Measurements from ENCODE around the gene TNFRSF18.

DNA sequence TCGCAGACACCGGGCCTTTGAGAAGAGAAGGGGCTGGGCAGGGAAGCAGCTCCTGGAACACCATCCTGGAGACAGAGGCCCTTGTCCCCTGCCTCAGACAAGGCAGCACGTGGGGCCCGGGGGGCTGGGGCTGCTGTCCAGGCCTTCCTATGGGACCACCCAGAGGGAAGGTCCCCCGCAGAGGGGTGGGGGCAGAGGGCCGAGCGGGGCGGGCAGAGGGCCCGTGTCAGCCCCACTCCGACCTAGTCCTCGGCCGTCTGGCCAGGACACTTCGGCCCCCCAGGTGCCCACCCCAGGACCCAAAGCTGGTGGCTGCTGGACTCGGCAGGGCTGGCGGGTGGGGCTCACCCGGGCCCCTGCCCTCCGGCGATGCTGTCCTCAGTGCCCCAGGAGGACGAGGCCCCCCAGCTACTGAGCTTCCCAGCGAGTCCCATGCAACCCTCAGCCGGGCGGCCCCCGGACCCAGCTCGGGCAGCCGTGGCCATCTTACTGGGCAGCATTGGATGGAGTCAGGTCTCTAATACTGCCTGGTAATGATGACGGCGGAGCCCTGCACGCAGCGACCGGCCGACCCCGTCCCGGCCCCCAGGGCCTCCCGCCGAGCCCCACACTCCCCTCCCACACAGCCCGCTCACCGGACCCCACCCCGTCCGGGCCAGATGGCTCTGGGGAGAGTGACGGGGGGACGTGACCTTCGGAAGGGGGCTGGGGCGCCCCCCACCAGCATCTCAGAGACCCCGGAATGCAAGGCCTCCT lies 39.6 kb downstream of the TNFRSF18 start:
- TF ChIP-seq POLR2A (IDR thresholded peaks at IDR 0.05; ENCODE audit: low read depth, low read length), result no peak
- no peak for TF ChIP-seq TAF1 (IDR thresholded peaks at IDR 0.05; ENCODE audit: low read depth, low read length)
- TF ChIP-seq SPI1 (IDR thresholded peaks at IDR 0.05; ENCODE audit: low read depth, low read length), result no peak
- no peak for TF ChIP-seq POLR2AphosphoS5 (IDR thresholded peaks at IDR 0.05; ENCODE audit: low read depth, low read length)
- TF ChIP-seq PAX5 (IDR thresholded peaks at IDR 0.05; ENCODE audit: insufficient read depth, low read length, severe bottlenecking), result no peak
- no peak for TF ChIP-seq POU2F2 (IDR thresholded peaks at IDR 0.05; ENCODE audit: low read depth, low read length)

Measured in GM12891 (cell line).